ENCODE data around the gene NOX5. TPM values are rescaled to one million over a fixed set of nuclear protein-coding genes. Genes with fewer than 3 reads are reported as not detected.

NOX5 gene
- total and polyA plus RNA-seq, 10 donors = 0.36 to 29.2 (median 13.5) TPM

- no peak for DNase-seq
- H3K4me1 ChIP-seq = peaks cover 0 to 22% (median 16%) of the 10 kb centered on the region in 6 donors
- H3K36me3 ChIP-seq = no peaks in the 10 kb centered on the region
- H3K27me3 ChIP-seq (replicated peaks in 1 of 7) = peaks cover 0 to 33% (median 12%) of the 10 kb centered on the region in 7 donors
- intact Hi-C loops (cut with DNase I; ENCODE audit: low total_unique reads) = no loop called here
- TF ChIP-seq CTCF (IDR thresholded peaks at IDR 0.05 in 8 of 11, conservative IDR thresholded peaks at IDR 0.05 in 3 of 11) (no peak), POLR2AphosphoS5 (IDR thresholded peaks at IDR 0.05) (peak in 2 of 3 donors; percentile 47 to 73)
- H3K4me3 ChIP-seq = peak overlapping the region; percentile 16 to 69 (median 40)
- peaks cover 0 to 4% (median 0%) of the 10 kb centered on the region in 8 donors for H3K9me3 ChIP-seq
- peak overlapping the region in 4 of 8 donors; percentile 24 to 66 (median 48) for H3K27ac ChIP-seq
- 2 to 5% (median 4%) methylated on average over 38 to 45 of the region's 45 CpGs for WGBS, 5 donors
These were observed 59.7 kb downstream of the NOX5 start for GRCh38 chr15:69074001-69074842.

- no peak for DNase-seq
- intact Hi-C loops (cut with DNase I; ENCODE audit: low total_unique reads) = no loop called here
- Histone ChIP-seq H3K27me3 (replicated peaks in 1 of 7) (peaks cover 0 to 33% (median 12%) of the 10 kb centered on the region in 7 donors), H3K4me3 (peak overlapping the region in 6 of 8 donors; percentile 32 to 69 (median 43)), H3K9me3 (no peaks in the 10 kb centered on the region), H3K36me3 (no peaks in the 10 kb centered on the region), H3K27ac (peak overlapping the region in 1 of 8 donors; percentile 66), H3K4me1 (peaks cover 0 to 22% (median 16%) of the 10 kb centered on the region in 6 donors)
- TF ChIP-seq CTCF (IDR thresholded peaks at IDR 0.05 in 8 of 11, conservative IDR thresholded peaks at IDR 0.05 in 3 of 11) = no peak
- TF ChIP-seq POLR2AphosphoS5 (IDR thresholded peaks at IDR 0.05) = no peak
- no peak for TF ChIP-seq POLR2A (IDR thresholded peaks at IDR 0.05)
- 51 to 76% (median 64%) methylated on average over 6 of the region's 6 CpGs for WGBS, 5 donors
These were observed 60.3 kb downstream of the NOX5 start for GRCh38 chr15:69074843-69075224.

DNA sequence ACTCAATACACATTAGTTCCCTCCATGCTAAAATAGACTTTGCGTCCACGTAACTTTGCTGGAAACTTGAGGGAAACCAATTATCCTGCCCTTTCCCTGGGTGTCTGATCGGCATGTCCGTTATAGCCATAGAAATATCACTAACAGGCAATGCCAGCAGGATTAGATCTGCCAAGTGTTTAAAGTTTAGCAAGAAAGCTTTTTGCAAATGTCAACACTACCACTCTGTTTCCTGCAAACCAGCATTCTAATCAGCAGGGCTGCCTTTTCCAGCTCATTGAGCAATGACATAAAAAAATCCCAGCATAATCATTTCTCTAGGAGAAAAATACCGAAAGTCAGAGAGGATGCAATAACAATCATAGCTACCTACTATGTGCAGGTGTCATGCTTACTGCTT, 60.9 kb downstream of the NOX5 start:
- no peak overlapping the region for H3K4me3 ChIP-seq
- intact Hi-C loops (cut with DNase I; ENCODE audit: low total_unique reads) = no loop called here

More for the DNA sequence above, 60.9 kb downstream of the NOX5 start:
- H3K27ac ChIP-seq = no peak overlapping the region
- peaks cover 0 to 22% (median 17%) of the 10 kb centered on the region in 6 donors for H3K4me1 ChIP-seq
- WGBS, 5 donors = 91 to 98% (median 94%) methylated on average over 5 of the region's 5 CpGs
- peaks cover 0 to 33% (median 12%) of the 10 kb centered on the region in 7 donors for H3K27me3 ChIP-seq (replicated peaks in 1 of 7)
- no peaks in the 10 kb centered on the region for H3K36me3 ChIP-seq
- TF ChIP-seq CTCF (IDR thresholded peaks at IDR 0.05 in 8 of 11, conservative IDR thresholded peaks at IDR 0.05 in 3 of 11) (no peak), POLR2AphosphoS5 (IDR thresholded peaks at IDR 0.05) (no peak)
- no peak for DNase-seq
- no peaks in the 10 kb centered on the region for H3K9me3 ChIP-seq
